GM12872 (cell line): Measurements from ENCODE around the gene COA3.

Experiments
- TF ChIP-seq, protein P1 (sequence below): IDR thresholded peaks from 3 replicates; pipeline ENCODE4 v1.5.1; 2011; ENCODE audit warnings: low read depth, mild to moderate bottlenecking, low read length, moderate library complexity; ENCODE audit not compliant: insufficient read depth

The COA3 gene

DNA sequence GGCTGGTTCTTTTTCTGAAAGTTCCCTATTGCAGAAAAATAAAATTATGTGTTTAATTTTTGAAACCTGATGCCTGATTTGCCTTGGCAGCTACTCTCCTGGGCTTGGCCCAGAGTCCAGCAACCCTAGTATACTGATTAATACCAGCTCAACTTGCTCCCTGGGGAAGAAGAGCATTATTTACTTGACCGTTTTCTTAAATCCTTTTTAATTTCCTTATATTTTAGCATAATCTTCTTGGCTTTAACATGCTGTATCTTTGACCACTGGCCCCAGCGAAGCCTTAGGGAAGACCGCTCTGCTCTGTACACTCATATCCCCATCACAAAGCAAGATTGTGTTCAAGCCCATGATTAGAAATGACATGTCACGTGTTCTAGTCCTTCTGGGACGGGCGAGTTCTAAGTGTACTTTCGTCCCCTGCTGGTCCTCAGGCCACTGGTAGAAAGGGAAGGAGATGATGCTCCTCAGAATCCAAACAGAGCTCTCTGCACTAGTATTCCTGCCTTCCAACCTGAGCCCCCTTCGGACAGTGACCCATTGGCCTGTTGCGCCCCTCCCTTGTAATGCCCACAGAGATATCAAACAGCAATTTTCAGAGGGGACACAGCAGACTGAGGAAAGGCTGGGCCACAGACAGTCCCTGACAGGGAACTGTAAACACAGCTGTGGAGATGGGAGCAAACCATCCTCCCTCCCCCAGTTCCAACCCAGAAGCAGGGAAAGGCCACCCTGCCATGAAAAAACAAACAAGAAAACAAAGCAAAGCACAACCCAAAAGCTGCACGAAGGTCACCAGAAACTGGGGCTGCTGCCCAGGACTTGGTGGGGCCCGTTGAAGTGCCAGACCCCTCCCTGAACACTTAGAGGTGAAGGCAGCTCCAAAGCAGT is 49.4 kb downstream of the COA3 start:
- TF ChIP-seq, protein P1, sequence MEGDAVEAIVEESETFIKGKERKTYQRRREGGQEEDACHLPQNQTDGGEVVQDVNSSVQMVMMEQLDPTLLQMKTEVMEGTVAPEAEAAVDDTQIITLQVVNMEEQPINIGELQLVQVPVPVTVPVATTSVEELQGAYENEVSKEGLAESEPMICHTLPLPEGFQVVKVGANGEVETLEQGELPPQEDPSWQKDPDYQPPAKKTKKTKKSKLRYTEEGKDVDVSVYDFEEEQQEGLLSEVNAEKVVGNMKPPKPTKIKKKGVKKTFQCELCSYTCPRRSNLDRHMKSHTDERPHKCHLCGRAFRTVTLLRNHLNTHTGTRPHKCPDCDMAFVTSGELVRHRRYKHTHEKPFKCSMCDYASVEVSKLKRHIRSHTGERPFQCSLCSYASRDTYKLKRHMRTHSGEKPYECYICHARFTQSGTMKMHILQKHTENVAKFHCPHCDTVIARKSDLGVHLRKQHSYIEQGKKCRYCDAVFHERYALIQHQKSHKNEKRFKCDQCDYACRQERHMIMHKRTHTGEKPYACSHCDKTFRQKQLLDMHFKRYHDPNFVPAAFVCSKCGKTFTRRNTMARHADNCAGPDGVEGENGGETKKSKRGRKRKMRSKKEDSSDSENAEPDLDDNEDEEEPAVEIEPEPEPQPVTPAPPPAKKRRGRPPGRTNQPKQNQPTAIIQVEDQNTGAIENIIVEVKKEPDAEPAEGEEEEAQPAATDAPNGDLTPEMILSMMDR = no peak

- TF ChIP-seq, protein P1 = no peak
Observed at GRCh38 chr17:42748202-42748907, 50.1 kb downstream of the COA3 start.
